KMS-11 (cell line): ENCODE measurements around the gene SPNS2.

Source experiments
- H2AFZ ChIP-seq: fragments of 200-600 bp; sonication (generic); 2 replicates; pipeline ENCODE4 v1.6.1; 2016; ENCODE audit warnings: antibody characterized with exemption, mixed run types, low read depth
- H3K27ac ChIP-seq: fragments of 200-600 bp; sonication (generic); 2 replicates; pipeline ENCODE4 v1.6.1; 2016; ENCODE audit warnings: mild to moderate bottlenecking, mixed run types
- H3K27me3 ChIP-seq: fragments of 200-600 bp; sonication (generic); 2 replicates; pipeline ENCODE4 v1.6.1; 2017; ENCODE audit warnings: mild to moderate bottlenecking, low read depth, mixed run types, moderate library complexity; ENCODE audit not compliant: insufficient read depth
- H3K36me3 ChIP-seq: fragments of 200-600 bp; sonication (generic); 2 replicates; pipeline ENCODE4 v1.6.1; 2017; ENCODE audit warnings: mild to moderate bottlenecking, mixed run types; ENCODE audit not compliant: insufficient read depth
- H3K4me1 ChIP-seq: fragments of 200-600 bp; sonication (generic); 2 replicates; pipeline ENCODE4 v1.6.1; 2016; ENCODE audit warnings: mild to moderate bottlenecking, low read depth, mixed run types; ENCODE audit not compliant: poor library complexity, severe bottlenecking
- H3K4me2 ChIP-seq: fragments of 200-600 bp; sonication (generic); 2 replicates; pipeline ENCODE4 v1.7.0; 2016; ENCODE audit warnings: mild to moderate bottlenecking, mixed run types
- H3K4me3 ChIP-seq: fragments of 200-600 bp; sonication (generic); IDR thresholded peaks from 2 replicates; pipeline ENCODE4 v1.6.1; 2017; ENCODE audit warnings: low read depth, low read length, mixed read lengths; ENCODE audit not compliant: insufficient read depth
- H3K79me2 ChIP-seq: fragments of 200-600 bp; sonication (generic); 2 replicates; pipeline ENCODE4 v1.6.1; 2016; ENCODE audit warnings: low read depth, mixed run types; ENCODE audit not compliant: insufficient read depth
- H3K9ac ChIP-seq: fragments of 200-600 bp; sonication (generic); 2 replicates; pipeline ENCODE4 v1.6.1; 2016; ENCODE audit warnings: mild to moderate bottlenecking, mixed run types
- H4K20me1 ChIP-seq: fragments of 200-600 bp; sonication (generic); 2 replicates; pipeline ENCODE4 v1.6.1; 2016; ENCODE audit warnings: mild to moderate bottlenecking, mixed run types; ENCODE audit not compliant: insufficient read depth
- CTCF ChIP-seq: fragments of 200-600 bp; sonication (generic); conservative IDR thresholded peaks from 2 replicates; pipeline ENCODE4 v1.6.1; 2017; ENCODE audit warnings: low read depth, mild to moderate bottlenecking, antibody characterized with exemption, low read length, moderate library complexity, mixed read lengths

Gene SPNS2

GRCh38 chr17:4475463-4475862 lies 23.2 kb upstream of the SPNS2 start:
- no peaks in the 10 kb centered on the region for H3K36me3 ChIP-seq
- no peaks in the 10 kb centered on the region for H3K4me1 ChIP-seq
- no peak overlapping the region for H2AFZ ChIP-seq
- no peak overlapping the region for H3K9ac ChIP-seq
- no peaks in the 10 kb centered on the region for H4K20me1 ChIP-seq
- H3K4me3 ChIP-seq, result no peak overlapping the region
- H3K27ac ChIP-seq, result no peak overlapping the region
- H3K4me2 ChIP-seq, result no peak overlapping the region
- peaks cover 19% of the 10 kb centered on the region for H3K27me3 ChIP-seq
- no peaks in the 10 kb centered on the region for H3K79me2 ChIP-seq
- no peak for TF ChIP-seq CTCF

- no peak overlapping the region for H3K4me2 ChIP-seq
- peaks cover 19% of the 10 kb centered on the region for H3K27me3 ChIP-seq
- H3K79me2 ChIP-seq, result no peaks in the 10 kb centered on the region
- H4K20me1 ChIP-seq, result no peaks in the 10 kb centered on the region
- H3K4me1 ChIP-seq, result no peaks in the 10 kb centered on the region
- TF ChIP-seq CTCF, result no peak
- H3K9ac ChIP-seq, result no peak overlapping the region
- H2AFZ ChIP-seq, result no peak overlapping the region
- no peak overlapping the region for H3K27ac ChIP-seq
- no peak overlapping the region for H3K4me3 ChIP-seq
- H3K36me3 ChIP-seq, result no peaks in the 10 kb centered on the region
Observed at GRCh38 chr17:4476017-4476416, 22.7 kb upstream of the SPNS2 start.

- Histone ChIP-seq H3K27ac (no peak overlapping the region), H3K4me1 (no peaks in the 10 kb centered on the region), H3K4me3 (no peak overlapping the region), H4K20me1 (no peaks in the 10 kb centered on the region), H3K27me3 (peaks cover 20% of the 10 kb centered on the region), H3K9ac (no peak overlapping the region), H3K4me2 (no peak overlapping the region), H3K36me3 (no peaks in the 10 kb centered on the region), H2AFZ (no peak overlapping the region), H3K79me2 (no peaks in the 10 kb centered on the region)
- TF ChIP-seq CTCF, result no peak
Observed at GRCh38 chr17:4476511-4477070, 22.1 kb upstream of the SPNS2 start.

GRCh38 chr17:4477255-4477791 lies 21.4 kb upstream of the SPNS2 start:
- peaks cover 28% of the 10 kb centered on the region for H3K27me3 ChIP-seq
- no peaks in the 10 kb centered on the region for H4K20me1 ChIP-seq
- H2AFZ ChIP-seq, result no peak overlapping the region
- H3K36me3 ChIP-seq, result no peaks in the 10 kb centered on the region
- no peak overlapping the region for H3K4me2 ChIP-seq
- H3K27ac ChIP-seq, result no peak overlapping the region
- H3K9ac ChIP-seq, result no peak overlapping the region
- H3K4me3 ChIP-seq, result no peak overlapping the region
- TF ChIP-seq CTCF, result no peak
- H3K79me2 ChIP-seq, result no peaks in the 10 kb centered on the region
- no peaks in the 10 kb centered on the region for H3K4me1 ChIP-seq
